Neural crest cell (in vitro differentiated cells): Measurements from ENCODE around the gene PTPRCAP. TPM values are rescaled to one million over a fixed set of nuclear protein-coding genes. Genes with fewer than 3 reads are reported as not detected.
"Not testable (repeated sequence)": the region's sequence is repeated elsewhere in the genome, so short reads cannot be mapped to it uniquely, and the experiment has no call there.

Source experiments
- DNase-seq: peaks from one replicate; pipeline ENCODE4 v3.0.0; 2021; ENCODE audit warnings: low read depth, mixed read lengths, low spot score
- H3K27ac Mint-ChIP-seq: one replicate; pipeline ENCODE4 v1.8.0; 2021; ENCODE audit warnings: mild to moderate bottlenecking, mixed read lengths; ENCODE audit not compliant: unreplicated experiment
- H3K27me3 Mint-ChIP-seq: 2 replicates; pipeline ENCODE4 v1.8.0; 2021; ENCODE audit warnings: low read depth, mild to moderate bottlenecking, mixed read lengths
- H3K36me3 Mint-ChIP-seq: 2 replicates; pipeline ENCODE4 v1.8.0; 2021; ENCODE audit warnings: low read depth, mild to moderate bottlenecking, mixed read lengths
- H3K4me1 Mint-ChIP-seq: 2 replicates; pipeline ENCODE4 v1.8.0; 2021; ENCODE audit warnings: mixed read lengths
- H3K4me3 Mint-ChIP-seq: one replicate; pipeline ENCODE4 v1.8.0; 2021; ENCODE audit warnings: mild to moderate bottlenecking, mixed read lengths
- H3K9me3 Mint-ChIP-seq: 2 replicates; pipeline ENCODE4 v1.8.0; 2021; ENCODE audit warnings: mixed read lengths
- total RNA-seq: library from RNA; stranded (reverse); gene quantifications from 2 replicates; pipeline ENCODE4 v1.2.1, GENCODE V29; 2021
- TF ChIP-seq, protein P1 (sequence below): fragments of 200-600 bp; sonication (generic); conservative IDR thresholded peaks from 2 replicates; pipeline ENCODE4 v1.5.0; 2021; ENCODE audit warnings: antibody characterized with exemption, mild to moderate bottlenecking

Gene PTPRCAP
- total RNA-seq, 1 donor from 2014 or later = 0.84 TPM

GRCh38 chr11:67406969-67407687, 30.4 kb downstream of the PTPRCAP start:
- Mint-ChIP-seq H3K4me3 (peak overlapping the region; percentile 70), H3K36me3 (no peaks in the 10 kb centered on the region), H3K9me3 (no peaks in the 10 kb centered on the region), H3K27me3 (peaks cover 14% of the 10 kb centered on the region), H3K4me1 (peaks cover 17% of the 10 kb centered on the region), H3K27ac (peak overlapping the region; percentile 91)
- DNase-seq = no peak
- TF ChIP-seq, protein P1, sequence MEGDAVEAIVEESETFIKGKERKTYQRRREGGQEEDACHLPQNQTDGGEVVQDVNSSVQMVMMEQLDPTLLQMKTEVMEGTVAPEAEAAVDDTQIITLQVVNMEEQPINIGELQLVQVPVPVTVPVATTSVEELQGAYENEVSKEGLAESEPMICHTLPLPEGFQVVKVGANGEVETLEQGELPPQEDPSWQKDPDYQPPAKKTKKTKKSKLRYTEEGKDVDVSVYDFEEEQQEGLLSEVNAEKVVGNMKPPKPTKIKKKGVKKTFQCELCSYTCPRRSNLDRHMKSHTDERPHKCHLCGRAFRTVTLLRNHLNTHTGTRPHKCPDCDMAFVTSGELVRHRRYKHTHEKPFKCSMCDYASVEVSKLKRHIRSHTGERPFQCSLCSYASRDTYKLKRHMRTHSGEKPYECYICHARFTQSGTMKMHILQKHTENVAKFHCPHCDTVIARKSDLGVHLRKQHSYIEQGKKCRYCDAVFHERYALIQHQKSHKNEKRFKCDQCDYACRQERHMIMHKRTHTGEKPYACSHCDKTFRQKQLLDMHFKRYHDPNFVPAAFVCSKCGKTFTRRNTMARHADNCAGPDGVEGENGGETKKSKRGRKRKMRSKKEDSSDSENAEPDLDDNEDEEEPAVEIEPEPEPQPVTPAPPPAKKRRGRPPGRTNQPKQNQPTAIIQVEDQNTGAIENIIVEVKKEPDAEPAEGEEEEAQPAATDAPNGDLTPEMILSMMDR = no peak

DNA sequence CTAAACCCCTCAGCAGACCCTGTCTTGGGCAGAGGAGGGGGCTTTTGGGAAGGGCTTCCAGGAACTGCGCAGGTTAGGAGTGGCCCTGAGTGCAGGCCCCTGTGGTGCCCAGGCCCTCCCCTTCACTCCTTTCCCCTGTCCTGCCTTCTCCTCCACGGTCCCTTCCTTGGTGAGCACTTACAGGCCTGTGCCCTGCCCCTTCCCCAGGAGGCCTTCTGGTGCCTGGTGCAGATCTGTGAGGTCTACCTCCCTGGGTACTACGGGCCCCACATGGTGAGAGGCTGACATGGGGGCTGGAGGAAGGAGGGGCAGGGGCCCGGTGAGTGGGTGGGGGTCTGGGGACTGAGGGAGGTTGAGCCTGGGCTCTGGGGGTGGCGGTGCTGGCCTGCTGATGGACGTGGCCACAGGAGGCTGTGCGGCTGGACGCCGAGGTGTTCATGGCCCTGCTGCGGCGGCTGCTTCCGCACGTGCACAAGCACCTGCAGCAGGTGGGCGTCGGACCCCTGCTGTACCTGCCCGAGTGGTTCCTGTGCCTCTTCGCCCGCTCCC, 31.0 kb downstream of the PTPRCAP start:
- Mint-ChIP-seq H3K27me3 (peaks cover 10% of the 10 kb centered on the region), H3K9me3 (no peaks in the 10 kb centered on the region), H3K4me1 (peaks cover 17% of the 10 kb centered on the region), H3K36me3 (no peaks in the 10 kb centered on the region), H3K27ac (no peak overlapping the region), H3K4me3 (no peak overlapping the region)
- TF ChIP-seq, protein P1 = no peak
- DNase-seq = no peak

GRCh38 chr11:67405688-67406339, 31.7 kb downstream of the PTPRCAP start:
- Mint-ChIP-seq H3K4me3 (no peak overlapping the region), H3K27ac (no peak overlapping the region), H3K4me1 (peaks cover 19% of the 10 kb centered on the region), H3K36me3 (no peaks in the 10 kb centered on the region), H3K27me3 (peaks cover 6% of the 10 kb centered on the region), H3K9me3 (no peaks in the 10 kb centered on the region)
- no peak for DNase-seq
- TF ChIP-seq, protein P1 = no peak

- no peaks in the 10 kb centered on the region for H3K9me3 Mint-ChIP-seq
- peaks cover 6% of the 10 kb centered on the region for H3K27me3 Mint-ChIP-seq
- H3K27ac Mint-ChIP-seq = no peak overlapping the region
- no peaks in the 10 kb centered on the region for H3K36me3 Mint-ChIP-seq
- DNase-seq = no peak
- TF ChIP-seq, protein P1 = no peak
- H3K4me1 Mint-ChIP-seq = peaks cover 19% of the 10 kb centered on the region
- H3K4me3 Mint-ChIP-seq = no peak overlapping the region
These were observed 32.3 kb downstream of the PTPRCAP start for GRCh38 chr11:67405196-67405567.

- Mint-ChIP-seq H3K4me1 (peaks cover 19% of the 10 kb centered on the region), H3K36me3 (no peaks in the 10 kb centered on the region), H3K9me3 (no peaks in the 10 kb centered on the region), H3K4me3 (peak overlapping the region; percentile 64), H3K27ac (no peak overlapping the region), H3K27me3 (peaks cover 6% of the 10 kb centered on the region)
- no peak for DNase-seq
- TF ChIP-seq, protein P1 = no peak
These were observed 32.8 kb downstream of the PTPRCAP start for GRCh38 chr11:67404515-67405195.

- H3K9me3 Mint-ChIP-seq, DNase-seq, H3K4me3 Mint-ChIP-seq, H3K36me3 Mint-ChIP-seq, H3K27me3 Mint-ChIP-seq: not testable (repeated sequence)
- H3K4me1 Mint-ChIP-seq = peaks cover 19% of the 10 kb centered on the region
- peak overlapping the region; percentile 27 for H3K27ac Mint-ChIP-seq
These were observed 34.4 kb downstream of the PTPRCAP start for GRCh38 chr11:67403085-67403484.

GRCh38 chr11:67402192-67402839, 35.2 kb downstream of the PTPRCAP start:
- H3K27me3 Mint-ChIP-seq, DNase-seq, H3K36me3 Mint-ChIP-seq, H3K9me3 Mint-ChIP-seq, H3K27ac Mint-ChIP-seq: not testable (repeated sequence)
- Mint-ChIP-seq H3K4me3 (peak overlapping the region; percentile 49), H3K4me1 (peaks cover 23% of the 10 kb centered on the region)
